HepG2 (cell line): ENCODE results near the gene SSBP2.
"Not testable (repeated sequence)": the region's sequence is repeated elsewhere in the genome, so short reads cannot be mapped to it uniquely, and the experiment has no call there.

Experiments
- AFF4 ChIP-seq: sonication (generic); formaldehyde crosslinking; IDR thresholded peaks from 2 replicates; pipeline ENCODE4 v1.4.0; 2020; ENCODE audit warnings: missing genetic modification reagents
- ARHGAP35 ChIP-seq: sonication (generic); formaldehyde crosslinking; IDR thresholded peaks from 2 replicates; pipeline ENCODE4 v1.9.0; 2022; ENCODE audit warnings: mild to moderate bottlenecking, inconsistent platforms, moderate library complexity, missing genetic modification reagents, borderline replicate concordance
- CTCF ChIP-seq: sonication (generic); formaldehyde crosslinking; IDR thresholded peaks from 2 replicates; pipeline ENCODE4 v1.5.0; 2020; ENCODE audit warnings: mild to moderate bottlenecking, missing genetic modification reagents, moderate library complexity
- FOXK2 ChIP-seq: fragments of 450-650 bp; IDR thresholded peaks from 2 replicates; pipeline ENCODE4 v1.6.1; 2016
- GABPB1 ChIP-seq: IDR thresholded peaks from 2 replicates; pipeline ENCODE4 v1.6.1; 2016; ENCODE audit warnings: mild to moderate bottlenecking, missing genetic modification reagents, moderate library complexity, missing compliant biosample characterization
- IKZF4 ChIP-seq: sonication (generic); formaldehyde crosslinking; IDR thresholded peaks from 2 replicates; pipeline ENCODE4 v1.5.1; 2020; ENCODE audit warnings: borderline replicate concordance, mild to moderate bottlenecking, low read depth, missing genetic modification reagents; ENCODE audit errors: not compliant biosample characterization
- JUN ChIP-seq: sonication (generic); formaldehyde crosslinking; IDR thresholded peaks from 2 replicates; pipeline ENCODE4 v1.4.0; 2020; ENCODE audit warnings: mild to moderate bottlenecking, missing genetic modification reagents
- MAX ChIP-seq: IDR thresholded peaks from 2 replicates; pipeline ENCODE4 v1.6.1; 2012; ENCODE audit warnings: inconsistent platforms
- NR3C1 ChIP-seq: sonication (generic); formaldehyde crosslinking; IDR thresholded peaks from 2 replicates; pipeline ENCODE4 v1.4.0; 2020; ENCODE audit warnings: missing genetic modification reagents
- SUZ12 ChIP-seq: fragments of 150-350 bp; IDR thresholded peaks from 2 replicates; pipeline ENCODE4 v1.6.1; 2014; ENCODE audit warnings: low read depth, low read length
- ZNF362 ChIP-seq: sonication (generic); formaldehyde crosslinking; IDR thresholded peaks from 2 replicates; pipeline ENCODE4 v1.4.0; 2020; ENCODE audit warnings: missing genetic modification reagents, mild to moderate bottlenecking, borderline replicate concordance

- TF ChIP-seq GABPB1 (CRISPR knock-in tag); SUZ12; CTCF (CRISPR knock-in tag); IKZF4 (CRISPR knock-in tag); NR3C1; MAX; AFF4 (CRISPR knock-in tag); ZNF362 (CRISPR knock-in tag); ARHGAP35 (CRISPR knock-in tag); FOXK2; JUN: not testable (repeated sequence)
Measured at GRCh38 chr5:81628061-81628460, 122.8 kb downstream of the SSBP2 start.
